GM23338 (cell line): ENCODE measurements around the gene AASDHPPT.

Experiments used
- CREB1 ChIP-seq: fragments of 250-450 bp; sonication (Bioruptor Pico); IDR thresholded peaks from 2 replicates; pipeline ENCODE4 v1.5.0; 2020; ENCODE audit warnings: low read depth, mild to moderate bottlenecking, moderate library complexity
- CTCF ChIP-seq, 2 experiments: fragments of 200-600 bp in 1 of 2; sonication (generic) in 1 of 2; conservative IDR thresholded peaks; 2 replicates each; pipeline versions ENCODE4 v1.5.1 to v1.6.1; 2016 to 2017; ENCODE audit warnings: antibody characterized with exemption in 2 of 2, low read depth in 2 of 2, mild to moderate bottlenecking in 2 of 2, moderate library complexity in 1 of 2
- ETS1 ChIP-seq: IDR thresholded peaks from 2 replicates; pipeline ENCODE4 v1.6.1; 2016; ENCODE audit warnings: antibody characterized with exemption
- EZH2 ChIP-seq: fragments of 200-600 bp; sonication (generic); IDR thresholded peaks from one replicate; pipeline ENCODE4 v1.8.0; 2017; ENCODE audit warnings: antibody characterized with exemption, mild to moderate bottlenecking, low read depth; ENCODE audit not compliant: unreplicated experiment
- EZH2phosphoT487 ChIP-seq: fragments of 200-600 bp; sonication (generic); IDR thresholded peaks from one replicate; pipeline ENCODE4 v1.8.1; 2018; ENCODE audit warnings: antibody characterized with exemption; ENCODE audit not compliant: unreplicated experiment
- JUNB ChIP-seq: IDR thresholded peaks from one replicate; pipeline ENCODE4 v1.6.1; 2016; ENCODE audit warnings: antibody characterized with exemption; ENCODE audit not compliant: unreplicated experiment
- NANOG ChIP-seq: IDR thresholded peaks from 2 replicates; pipeline ENCODE4 v1.6.1; 2016; ENCODE audit warnings: antibody characterized with exemption, borderline replicate concordance
- POLR2AphosphoS5 ChIP-seq: IDR thresholded peaks from 2 replicates; pipeline ENCODE4 v1.6.1; 2016; ENCODE audit warnings: antibody characterized with exemption, low read depth
- REST ChIP-seq: IDR thresholded peaks from one replicate; pipeline ENCODE4 v1.6.1; 2018; ENCODE audit warnings: antibody characterized with exemption; ENCODE audit not compliant: unreplicated experiment
- STAT1 ChIP-seq: IDR thresholded peaks from one replicate; pipeline ENCODE4 v1.6.1; 2016; ENCODE audit warnings: antibody characterized with exemption; ENCODE audit not compliant: unreplicated experiment
- ZNF114 ChIP-seq: fragments of 250-450 bp; sonication (Bioruptor Pico); IDR thresholded peaks from 2 replicates; pipeline ENCODE4 v1.5.0; 2020; ENCODE audit warnings: mild to moderate bottlenecking, moderate library complexity
- ZNF462 ChIP-seq: fragments of 250-450 bp; sonication (Bioruptor Pico); IDR thresholded peaks from 2 replicates; pipeline ENCODE4 v1.5.0; 2020; ENCODE audit warnings: mild to moderate bottlenecking, moderate library complexity

- TF ChIP-seq CTCF (conservative IDR thresholded peaks at IDR 0.05; ENCODE audit: low read depth in 2 of 2) (peak; percentile 51 to 66), EZH2 (no peak), CREB1 (no peak), EZH2phosphoT487 (no peak), REST (no peak), POLR2AphosphoS5 (no peak), JUNB (no peak), STAT1 (no peak), ETS1 (no peak), NANOG (no peak), ZNF114 (CRISPR knock-in tag) (no peak), ZNF462 (CRISPR knock-in tag) (no peak)
Observed at GRCh38 chr11:106133529-106133928, 56.1 kb downstream of the AASDHPPT start.
